ENCODE data around the gene HLA-B.

- no peak for TF ChIP-seq CTCF (IDR thresholded peaks at IDR 0.05; ENCODE audit: low read depth, low read length)
- TF ChIP-seq EZH2phosphoT487 (IDR thresholded peaks at IDR 0.05; ENCODE audit: low read depth), result no peak
Measured at GRCh38 chr6:31357886-31358285, 907 bp upstream of the HLA-B start.

Data from OCI-LY3 (cell line).